HG02885 (cell line): ENCODE measurements around the gene AFF3.

Experiments used
- ATAC-seq: cut with Tn5 transposase; IDR thresholded peaks from one replicate; pipeline ENCODE4 v1.9.1; 2021; ENCODE audit warnings: mild to moderate bottlenecking; ENCODE audit not compliant: unreplicated experiment, poor library complexity

The AFF3 gene

DNA sequence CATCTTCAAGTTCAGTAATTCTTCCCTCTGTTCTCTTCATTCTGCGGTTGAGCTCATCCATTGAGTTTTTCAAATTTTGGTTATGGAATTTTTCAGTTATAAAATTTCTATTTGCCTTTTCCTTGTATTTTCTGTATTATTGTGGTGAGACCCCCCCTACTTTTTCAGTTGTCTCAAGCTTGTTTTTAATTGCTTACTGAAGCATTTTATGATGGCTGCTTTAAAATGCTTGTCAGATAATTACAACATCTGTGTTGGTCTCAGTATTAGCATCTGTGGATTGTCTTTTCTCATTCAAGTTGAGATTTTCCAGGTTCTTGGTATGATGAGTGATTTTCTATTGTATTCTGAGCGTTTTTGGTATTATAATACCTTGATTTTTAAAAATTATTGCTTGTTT lies 531.4 kb downstream of the AFF3 start:
- ATAC-seq, result no peak

DNA sequence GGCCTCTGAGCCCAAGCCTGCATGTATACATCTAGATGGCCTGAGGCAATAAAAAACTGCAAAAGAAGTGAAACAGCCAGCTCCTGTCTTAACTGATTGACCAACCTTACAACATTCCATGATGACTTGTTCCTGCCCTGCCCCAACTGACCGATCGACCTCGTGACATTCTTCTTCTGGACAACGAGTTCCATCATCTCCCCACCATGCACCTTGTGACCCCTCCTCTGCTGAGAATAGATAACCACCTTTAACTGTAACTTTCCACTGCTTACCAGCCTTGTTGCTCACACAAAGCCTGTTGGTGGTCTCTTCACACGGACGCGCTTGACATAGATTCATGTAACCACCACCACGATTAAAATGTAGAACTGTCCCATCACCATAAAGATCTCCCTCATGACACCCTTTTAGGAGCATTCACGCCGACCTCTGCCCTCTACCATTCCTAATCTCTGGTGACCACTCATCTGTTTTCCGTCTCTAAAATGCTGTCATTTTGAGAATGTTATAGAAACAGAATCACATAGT lies 532.5 kb downstream of the AFF3 start:
- ATAC-seq, result no peak

DNA sequence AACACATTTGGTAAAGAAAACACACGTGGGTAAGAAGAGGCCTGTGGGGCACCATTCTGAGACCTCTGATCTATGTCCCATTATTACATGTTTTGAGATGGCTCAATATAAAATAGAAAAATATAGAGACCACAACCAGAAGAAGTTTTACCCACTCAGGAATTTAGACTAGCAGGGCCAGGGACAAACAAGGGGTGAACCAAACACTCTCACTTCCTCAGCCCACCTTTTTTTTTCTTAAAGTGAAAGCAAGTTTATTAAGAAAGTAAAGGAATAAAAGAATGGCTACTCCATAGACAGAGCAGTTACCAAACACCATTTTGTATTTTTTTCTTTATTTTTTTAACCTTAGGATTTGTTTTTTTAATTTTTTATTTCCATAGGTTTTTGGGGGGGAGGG lies 533.5 kb downstream of the AFF3 start:
- no peak for ATAC-seq

- ATAC-seq, result no peak
These were observed 534.4 kb downstream of the AFF3 start for GRCh38 chr2:99607861-99608491.

DNA sequence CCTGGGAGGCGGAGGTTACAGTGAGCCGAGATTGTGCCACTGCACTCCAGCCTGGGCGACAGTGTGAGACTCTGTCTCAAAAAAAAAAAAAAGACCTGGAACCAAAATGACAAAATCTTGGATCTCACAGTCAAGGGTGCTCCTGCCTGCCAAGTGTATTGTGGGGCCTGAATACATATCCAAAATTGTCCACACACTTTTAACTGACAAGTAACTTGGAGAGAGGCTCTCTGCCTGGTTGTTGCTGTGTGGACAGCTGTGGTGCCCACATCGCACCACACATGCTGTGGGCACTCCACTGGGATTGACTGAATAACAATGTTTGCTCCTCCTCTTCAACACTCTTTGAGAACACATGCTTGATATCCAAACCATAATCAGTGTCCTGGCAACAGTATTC lies 534.9 kb downstream of the AFF3 start:
- ATAC-seq, result no peak

DNA sequence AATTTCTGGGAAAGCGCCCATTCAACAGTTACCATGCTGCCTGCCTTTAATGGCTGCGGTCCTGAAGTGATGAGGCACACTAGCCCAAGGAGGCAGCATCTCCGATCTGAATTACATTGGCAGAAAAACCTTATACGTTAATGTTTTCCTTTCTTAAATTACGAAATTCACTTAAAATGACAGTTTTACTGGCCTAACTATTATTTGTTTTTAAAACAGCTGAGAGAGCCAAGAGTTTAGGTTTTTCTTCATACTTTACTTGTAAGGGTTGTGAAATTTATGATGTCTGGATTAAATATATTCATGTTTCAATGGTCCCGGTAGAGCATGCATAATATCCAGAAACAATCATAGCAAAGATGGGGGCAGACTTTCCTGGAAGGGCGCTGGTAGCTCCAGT lies 537.4 kb downstream of the AFF3 start:
- no peak for ATAC-seq

- no peak for ATAC-seq
These were observed 539.9 kb downstream of the AFF3 start for GRCh38 chr2:99602476-99602875.

- ATAC-seq, result no peak
These were observed 541.3 kb downstream of the AFF3 start for GRCh38 chr2:99600981-99601651.

GRCh38 chr2:99598441-99598840 lies 543.9 kb downstream of the AFF3 start:
- no peak for ATAC-seq

DNA sequence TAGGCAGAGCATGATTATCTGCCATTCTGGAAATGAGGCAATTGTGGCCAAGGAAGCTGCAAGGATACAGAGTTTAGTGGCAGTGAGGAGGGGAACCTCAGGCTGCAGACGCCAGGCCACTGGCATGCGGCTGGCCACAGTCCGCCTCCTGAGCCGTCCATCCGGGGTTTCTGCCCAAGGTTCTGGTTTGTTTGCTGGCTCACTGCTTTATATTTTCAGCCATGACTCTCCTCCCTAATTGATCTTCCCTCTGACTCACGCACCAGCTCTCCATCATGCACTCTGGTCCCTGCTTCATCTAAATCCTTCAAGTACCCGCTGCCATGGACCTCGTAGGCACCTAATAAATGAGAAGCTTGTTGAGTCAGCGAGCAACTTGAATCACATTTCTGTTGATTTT lies 544.8 kb downstream of the AFF3 start:
- no peak for ATAC-seq

- ATAC-seq, result no peak
These were observed 547.0 kb downstream of the AFF3 start for GRCh38 chr2:99595373-99595772.

- ATAC-seq, result no peak
These were observed 548.5 kb downstream of the AFF3 start for GRCh38 chr2:99593692-99594427.

- no peak for ATAC-seq
These were observed 565.6 kb downstream of the AFF3 start for GRCh38 chr2:99576775-99577174.

DNA sequence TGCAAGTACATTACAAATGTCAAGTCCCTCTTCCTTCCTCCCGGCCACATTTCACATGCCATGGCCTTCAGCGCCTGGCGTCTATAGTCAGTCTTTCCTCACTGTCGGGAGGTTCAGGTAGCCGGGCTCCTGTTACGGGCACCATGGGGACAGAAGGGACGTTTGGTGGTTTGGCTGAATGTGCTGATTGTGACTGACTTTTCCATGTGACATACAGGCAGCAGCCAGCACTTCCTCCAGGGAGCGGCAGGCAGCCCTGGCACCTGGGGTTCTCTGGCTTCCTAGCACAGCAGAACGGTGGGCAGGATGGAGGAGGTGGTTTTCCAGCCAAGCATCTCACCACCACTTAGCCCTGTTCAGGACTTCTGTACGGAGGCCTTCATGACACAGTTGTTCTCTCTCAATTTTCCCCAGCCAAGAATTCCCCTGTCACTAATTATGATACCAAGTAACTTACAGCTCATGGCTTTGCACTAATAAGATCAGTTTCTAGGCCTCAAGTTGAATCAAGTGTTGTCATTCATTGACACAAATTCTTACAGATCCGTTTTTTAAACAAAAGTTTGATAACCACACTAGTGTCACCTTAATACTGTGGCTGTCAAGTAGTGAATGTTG lies 568.6 kb downstream of the AFF3 start:
- no peak for ATAC-seq

DNA sequence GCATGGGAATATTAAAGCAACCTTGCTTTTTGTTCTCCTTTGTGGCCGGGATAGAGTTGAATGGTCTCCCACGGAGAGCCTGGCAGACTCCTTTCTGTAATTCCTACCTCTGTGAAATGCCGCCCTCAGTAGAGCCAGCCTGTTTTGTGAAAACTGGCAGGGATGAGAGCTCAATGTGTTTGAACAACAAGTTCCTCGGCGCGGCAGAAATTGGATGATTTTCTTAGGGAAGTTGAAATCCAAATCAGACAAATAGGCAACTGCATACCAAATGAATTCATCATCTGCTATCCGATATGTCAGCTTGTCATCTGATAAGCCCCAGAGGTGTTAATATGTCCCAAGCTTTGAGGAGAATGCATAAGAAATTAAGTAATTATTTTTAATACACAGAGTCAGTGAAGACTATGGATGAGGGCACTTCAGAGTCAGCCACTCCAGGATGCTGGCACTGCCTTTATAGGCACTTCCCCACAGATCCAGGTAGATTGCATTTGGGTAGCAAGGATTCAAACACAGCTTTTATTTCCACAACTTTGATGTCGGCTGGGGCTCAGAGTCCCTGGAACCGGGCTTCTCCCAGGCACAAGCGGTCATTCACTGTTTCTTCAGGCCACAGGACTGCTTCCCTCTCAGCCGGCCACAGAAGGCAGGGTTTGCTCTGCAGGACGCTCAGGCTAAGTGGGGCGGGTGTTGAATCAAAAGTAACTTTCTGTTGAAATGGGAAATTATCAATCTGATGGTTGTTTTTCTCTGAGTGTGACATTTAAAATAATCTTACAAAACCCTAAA lies 569.8 kb downstream of the AFF3 start:
- no peak for ATAC-seq

DNA sequence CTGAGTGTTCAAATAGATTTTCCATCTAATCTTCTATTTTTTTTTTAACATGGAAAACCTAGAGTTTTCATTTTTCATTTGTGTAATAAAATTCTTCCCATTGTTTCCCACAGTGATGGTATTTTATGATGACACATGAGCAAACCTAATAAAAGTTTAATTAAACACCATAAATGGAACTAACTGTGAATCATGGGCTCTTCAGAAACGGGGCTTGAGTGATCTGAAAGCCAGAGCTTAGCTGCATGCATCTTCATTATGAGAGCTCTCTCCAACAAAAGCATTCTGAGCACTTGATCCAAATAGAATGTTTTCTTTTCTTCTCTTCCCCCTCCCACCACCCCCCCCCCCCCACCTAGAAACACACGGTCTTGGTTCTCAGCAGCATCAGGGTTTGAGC lies 570.4 kb downstream of the AFF3 start:
- no peak for ATAC-seq

DNA sequence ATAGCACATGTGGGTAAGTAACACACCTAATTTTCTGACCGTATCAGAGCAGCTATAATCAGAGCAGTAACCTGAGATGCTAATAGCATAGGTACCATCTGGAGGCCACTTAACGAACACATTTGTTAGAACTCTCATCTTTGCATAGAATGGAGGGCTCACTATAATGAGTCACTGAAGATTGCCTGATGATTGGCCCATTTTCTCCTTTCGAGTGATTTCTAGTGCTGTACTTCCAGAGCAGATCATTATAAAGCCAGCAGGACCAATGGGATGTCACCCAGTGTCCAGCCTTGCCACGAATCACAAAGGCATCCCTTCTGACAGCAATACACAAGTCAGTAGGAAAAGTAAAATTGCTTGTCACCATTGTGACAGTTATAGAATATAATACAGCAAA lies 570.9 kb downstream of the AFF3 start:
- no peak for ATAC-seq

DNA sequence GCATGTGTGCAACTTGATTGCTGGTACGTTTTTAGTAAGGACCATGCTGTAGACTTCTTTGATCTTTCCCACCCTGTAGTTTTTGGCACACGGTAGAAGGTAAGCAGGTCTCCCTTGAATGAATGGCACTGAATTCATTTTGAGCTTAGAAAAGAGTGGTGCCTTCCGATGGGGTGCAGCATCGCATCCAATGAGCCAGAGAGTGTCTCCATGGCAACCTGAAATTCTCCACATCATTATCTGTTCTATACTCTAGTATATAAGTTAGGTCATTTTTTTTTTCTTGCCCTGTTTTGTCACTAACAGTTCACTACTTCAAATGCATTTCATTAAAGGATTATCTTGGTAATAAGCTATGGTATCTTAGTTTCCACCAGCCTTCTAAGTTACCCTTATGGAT lies 571.4 kb downstream of the AFF3 start:
- no peak for ATAC-seq

DNA sequence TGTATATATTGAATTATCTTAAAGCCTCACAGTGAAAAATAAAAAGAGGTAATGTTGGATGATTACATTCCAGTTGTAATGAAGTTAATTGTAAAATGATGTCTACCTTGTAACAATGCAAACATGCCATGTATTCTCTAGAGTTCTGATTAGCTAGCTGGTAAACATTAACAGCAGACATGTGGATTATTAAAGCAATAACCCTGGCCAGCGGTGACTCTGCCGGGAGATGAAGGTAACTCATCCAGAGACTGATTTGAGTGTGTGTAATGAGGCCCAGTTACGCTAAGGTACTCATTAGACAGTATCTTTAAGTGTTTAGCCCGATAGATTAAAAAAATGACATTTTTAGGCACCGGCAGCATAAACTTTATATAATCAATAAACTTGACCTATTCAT lies 573.0 kb downstream of the AFF3 start:
- ATAC-seq, result no peak

DNA sequence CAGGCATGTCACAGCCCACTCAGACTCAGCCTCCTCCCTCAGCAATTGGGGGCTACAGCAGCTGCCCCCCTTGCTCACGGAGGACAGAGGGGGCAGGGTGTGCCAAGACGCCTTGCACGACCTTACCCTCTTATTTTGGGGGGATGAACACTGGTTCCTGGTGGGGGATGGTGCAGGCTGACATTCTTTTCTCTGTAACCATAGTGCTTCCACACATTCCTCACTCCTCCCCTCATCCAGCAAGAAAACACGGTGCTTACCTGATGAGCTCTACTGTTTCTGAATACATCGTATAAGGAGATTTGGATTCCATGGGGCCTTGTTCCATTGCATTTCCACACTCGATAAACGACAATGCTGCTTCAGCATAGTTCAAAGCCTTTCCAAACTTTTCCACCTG lies 577.2 kb downstream of the AFF3 start:
- no peak for ATAC-seq
